ENCODE results near the gene SLC25A13. TPM values are rescaled to one million over a fixed set of nuclear protein-coding genes. Genes with fewer than 3 reads are reported as not detected.

The SLC25A13 gene
- polyA plus RNA-seq, 1 of the 3 experiments (the other 2 are of a cell fraction), result 16.0 TPM

- Histone ChIP-seq H3F3A (replicated peaks; ENCODE audit: insufficient read depth) (no peaks in the 10 kb centered on the region), H3K27me3 (ENCODE audit: insufficient read depth) (no peaks in the 10 kb centered on the region), H3K79me2 (ENCODE audit: insufficient read depth) (no peaks in the 10 kb centered on the region), H2AFZ (ENCODE audit: low read depth) (no peak overlapping the region), H4K20me1 (ENCODE audit: insufficient read depth) (no peaks in the 10 kb centered on the region), H3K36me3 (replicated peaks in 1 of 2; ENCODE audit: control insufficient read depth in 1 of 2, insufficient read depth in 2 of 2, low read length in 1 of 2) (peaks cover 0 to 7% of the 10 kb centered on the region in 2 experiments), H3K4me3 (ENCODE audit: low read depth in 2 of 2, low read length in 1 of 2) (no peak overlapping the region), H3K27ac (ENCODE audit: low read depth in 2 of 2, low read length in 1 of 2) (no peak overlapping the region), H3K4me1 (ENCODE audit: control insufficient read depth in 1 of 2, insufficient read depth in 2 of 2, low read depth in 1 of 2, low read length in 1 of 2) (peaks cover 0 to 10% of the 10 kb centered on the region in 2 experiments; a peak in 2 of 4 replicates), H3K4me2 (no peak overlapping the region), H3K9me3 (no peaks in the 10 kb centered on the region), H3K9ac (no peak overlapping the region), H3K9me2 (no peaks in the 10 kb centered on the region)
- WGBS (ENCODE audit: low lambda C conversion rate), result 89% methylated on average over 3 of the region's 3 CpGs
- ChIA-PET CTCF (interaction anchor here (0.6 to 3.7 kb wide), 4 partner anchors 133 to 804 kb away, joined by 3 to 13 read pairs (median 4); no protein-coding TSS in a partner anchor), POLR2A (no interaction called here)
- DNase-seq, result no peak
- TF ChIP-seq RAD21 (IDR thresholded peaks at IDR 0.05; ENCODE audit: low read length), result no peak
- TF ChIP-seq POLR2AphosphoS5 (IDR thresholded peaks at IDR 0.05; ENCODE audit: low read depth, low read length), result no peak
- no peak for TF ChIP-seq TAF1 (IDR thresholded peaks at IDR 0.05; ENCODE audit: borderline replicate concordance, low read depth, low read length)
- TF ChIP-seq REST (IDR thresholded peaks at IDR 0.05; ENCODE audit: low read depth, low read length), result no peak
- TF ChIP-seq SMC3 (IDR thresholded peaks at IDR 0.05; ENCODE audit: low read depth, low read length), result no peak
- no peak for TF ChIP-seq RCOR1 (IDR thresholded peaks at IDR 0.05; ENCODE audit: low read length)
- no peak for TF ChIP-seq FOSL2 (IDR thresholded peaks at IDR 0.05; ENCODE audit: borderline replicate concordance, low read depth)
- no peak for TF ChIP-seq YY1 (IDR thresholded peaks at IDR 0.05; ENCODE audit: low read depth)
- TF ChIP-seq RFX5 (IDR thresholded peaks at IDR 0.05; ENCODE audit: low read length), result no peak
- TF ChIP-seq FOXJ3 (CRISPR knock-in tag; IDR thresholded peaks at IDR 0.05), result no peak
- TF ChIP-seq TCF12 (IDR thresholded peaks at IDR 0.05), result no peak
- TF ChIP-seq MEF2A (IDR thresholded peaks at IDR 0.05; ENCODE audit: borderline replicate concordance, low read depth), result no peak
Measured at GRCh38 chr7:96224073-96224472, 97.8 kb downstream of the SLC25A13 start.

- no peak overlapping the region for H2AFZ ChIP-seq (ENCODE audit: low read depth)
- no peak overlapping the region for H3K4me3 ChIP-seq (ENCODE audit: low read depth in 2 of 2, low read length in 1 of 2)
- H3K9me3 ChIP-seq, result no peaks in the 10 kb centered on the region
- no peaks in the 10 kb centered on the region for H3K27me3 ChIP-seq (ENCODE audit: insufficient read depth)
- H4K20me1 ChIP-seq (ENCODE audit: insufficient read depth), result no peaks in the 10 kb centered on the region; the same call in 1 of the 2 replicates
- CTCF ChIA-PET, result interaction anchor here (1.3 to 1.4 kb wide), 2 partner anchors 12 to 806 kb away, joined by 3 to 5 read pairs; no protein-coding TSS in a partner anchor
- H3K27ac ChIP-seq (ENCODE audit: low read depth in 2 of 2, low read length in 1 of 2), result no peak overlapping the region
- no peak for DNase-seq
- no peak overlapping the region for H3K9ac ChIP-seq
- no peaks in the 10 kb centered on the region for H3K9me2 ChIP-seq
- H3K36me3 ChIP-seq (replicated peaks in 1 of 2; ENCODE audit: control insufficient read depth in 1 of 2, insufficient read depth in 2 of 2, low read length in 1 of 2), result peaks cover 0 to 7% of the 10 kb centered on the region in 2 experiments
- H3K4me1 ChIP-seq (ENCODE audit: control insufficient read depth in 1 of 2, insufficient read depth in 2 of 2, low read depth in 1 of 2, low read length in 1 of 2), result peaks cover 0 to 10% of the 10 kb centered on the region in 2 experiments; a peak in 2 of 4 replicates
- no peak overlapping the region for H3K4me2 ChIP-seq
- WGBS (ENCODE audit: low lambda C conversion rate), result 96% methylated on average over 5 of the region's 5 CpGs
- no peaks in the 10 kb centered on the region for H3F3A ChIP-seq (replicated peaks; ENCODE audit: insufficient read depth)
- TF ChIP-seq RXRA (IDR thresholded peaks at IDR 0.05; ENCODE audit: borderline replicate concordance, low read depth), result no peak
- no peak for TF ChIP-seq IRF3 (IDR thresholded peaks at IDR 0.05; ENCODE audit: low read depth, low read length)
- TF ChIP-seq NRF1 (IDR thresholded peaks at IDR 0.05; ENCODE audit: low read depth, low read length), result no peak
- TF ChIP-seq EP300 (IDR thresholded peaks at IDR 0.05; ENCODE audit: borderline replicate concordance in 1 of 2, low read depth in 1 of 2, low read length in 1 of 2), result no peak
- no peak for TF ChIP-seq YY1 (IDR thresholded peaks at IDR 0.05; ENCODE audit: low read depth)
- TF ChIP-seq ELF1 (IDR thresholded peaks at IDR 0.05), result no peak
- TF ChIP-seq USF1 (IDR thresholded peaks at IDR 0.05; ENCODE audit: borderline replicate concordance, low read depth), result no peak
- no peak for TF ChIP-seq TAF1 (IDR thresholded peaks at IDR 0.05; ENCODE audit: borderline replicate concordance, low read depth, low read length)
- TF ChIP-seq REST (IDR thresholded peaks at IDR 0.05; ENCODE audit: low read depth, low read length), result no peak
- no peak for TF ChIP-seq FOXM1 (IDR thresholded peaks at IDR 0.05; ENCODE audit: low read depth)
- POLR2A ChIA-PET, result no interaction called here
- H3K79me2 ChIP-seq (ENCODE audit: insufficient read depth), result no peaks in the 10 kb centered on the region
Measured at GRCh38 chr7:96221888-96222287, 100.0 kb downstream of the SLC25A13 start.
